HG03342 (cell line): Measurements from ENCODE around the gene KCTD5.

Experiments
- ATAC-seq: cut with Tn5 transposase; IDR thresholded peaks from one replicate; pipeline ENCODE4 v1.9.1; 2021; ENCODE audit warnings: mild to moderate bottlenecking, moderate library complexity; ENCODE audit not compliant: unreplicated experiment

Gene KCTD5

GRCh38 chr16:2748757-2749455 lies 66.6 kb downstream of the KCTD5 start:
- no peak for ATAC-seq

- ATAC-seq = no peak
These were observed 67.2 kb downstream of the KCTD5 start for GRCh38 chr16:2749476-2749875.

GRCh38 chr16:2749936-2750335 lies 67.6 kb downstream of the KCTD5 start:
- no peak for ATAC-seq

GRCh38 chr16:2751577-2752034 lies 69.3 kb downstream of the KCTD5 start:
- ATAC-seq = peak; percentile 30

- ATAC-seq = peak; percentile 74
These were observed 69.9 kb downstream of the KCTD5 start, which contains the start of gene SRRM2 for GRCh38 chr16:2752035-2752849. Gene SRRM2 (plus strand): TSS chr16:2752638. CDS start chr16:2756365, 3,727 bp downstream.

- peak; percentile 30 for ATAC-seq
These were observed 70.8 kb downstream of the KCTD5 start for GRCh38 chr16:2752850-2753732.

- ATAC-seq = no peak
These were observed 71.4 kb downstream of the KCTD5 start for GRCh38 chr16:2753733-2754020.

GRCh38 chr16:2755158-2755557 lies 72.8 kb downstream of the KCTD5 start:
- ATAC-seq = no peak

- ATAC-seq = no peak
These were observed 74.1 kb downstream of the KCTD5 start for GRCh38 chr16:2756288-2757015.

GRCh38 chr16:2757344-2757743 lies 75.0 kb downstream of the KCTD5 start:
- no peak for ATAC-seq
